Caco-2 (cell line): ENCODE results near the gene SLC12A8. TPM values are rescaled to one million over a fixed set of nuclear protein-coding genes. Genes with fewer than 3 reads are reported as not detected.

Source experiments
- BruUV-seq: library from RNA; stranded (reverse); fragments of 400-500 nt; replicated peaks from 2 replicates; lab custom pipeline; 2021; lab: Mats Ljungman, UMichigan
- CTCF ChIA-PET: fragments of 300-600 bp; sonication (Branson Sonifier 250); formaldehyde crosslinking; loops from one replicate; lab custom pipeline; 2022; ENCODE audit warnings: antibody characterized with exemption; lab: Charles Lee
- POLR2A ChIA-PET: fragments of 300-600 bp; sonication (Branson Sonifier 250); formaldehyde crosslinking; loops from one replicate; lab custom pipeline; 2022; ENCODE audit warnings: antibody characterized with exemption; lab: Charles Lee
- DNase-seq, 2 experiments: peaks; one replicate each; pipeline versions ENCODE4 v3.0.0 to v3.0.0-alpha.2; 2020 to 2022
- H3K27me3 ChIP-seq: replicated peaks from 2 replicates; pipeline ENCODE4 v1.6.0; 2011; ENCODE audit warnings: low read length; ENCODE audit not compliant: control insufficient read depth, insufficient read depth
- H3K36me3 ChIP-seq: 2 replicates; pipeline ENCODE4 v1.5.1; 2011; ENCODE audit warnings: low read length; ENCODE audit not compliant: control insufficient read depth, insufficient read depth
- H3K4me1 ChIP-seq: fragments of 250-450 bp; sonication (Bioruptor Pico); 2 replicates; pipeline ENCODE4 v1.5.1; 2020; ENCODE audit warnings: mild to moderate bottlenecking
- H3K4me3 ChIP-seq: 2 replicates; pipeline ENCODE4 v1.5.1; 2011; ENCODE audit warnings: low read depth, mild to moderate bottlenecking, control low read depth, low read length
- H3K9me3 ChIP-seq: fragments of 250-450 bp; sonication (Bioruptor Pico); 2 replicates; pipeline ENCODE4 v1.5.1; 2020; ENCODE audit warnings: mild to moderate bottlenecking, moderate library complexity
- H3K27ac Mint-ChIP-seq: one replicate; pipeline ENCODE4 v1.8.0; 2022; ENCODE audit warnings: mixed read lengths; ENCODE audit not compliant: unreplicated experiment
- H3K27me3 Mint-ChIP-seq: one replicate; pipeline ENCODE4 v1.8.0; 2022; ENCODE audit warnings: mixed read lengths; ENCODE audit not compliant: insufficient read depth, unreplicated experiment
- H3K36me3 Mint-ChIP-seq: one replicate; pipeline ENCODE4 v1.8.0; 2022; ENCODE audit warnings: mild to moderate bottlenecking, mixed read lengths; ENCODE audit not compliant: insufficient read depth, unreplicated experiment
- H3K4me1 Mint-ChIP-seq: one replicate; pipeline ENCODE4 v1.8.0; 2022; ENCODE audit warnings: low read depth, mixed read lengths; ENCODE audit not compliant: unreplicated experiment
- H3K4me3 Mint-ChIP-seq: one replicate; pipeline ENCODE4 v1.8.0; 2022; ENCODE audit warnings: mild to moderate bottlenecking, moderate library complexity, mixed read lengths; ENCODE audit not compliant: unreplicated experiment
- H3K9me3 Mint-ChIP-seq: one replicate; pipeline ENCODE4 v1.8.0; 2022; ENCODE audit warnings: mixed read lengths; ENCODE audit not compliant: unreplicated experiment
- CTCF ChIP-seq, 2 experiments: fragments of 200-600 bp in 1 of 2; IDR thresholded peaks; 1 replicate in 1 of 2; 2 replicates in 1 of 2; pipeline versions ENCODE4 v1.5.1 to v1.8.0; 2011 to 2022; ENCODE audit warnings: antibody characterized with exemption in 1 of 2, control low read depth in 1 of 2, inconsistent platforms in 1 of 2, low read depth in 1 of 2, low read length in 1 of 2, mild to moderate bottlenecking in 1 of 2, moderate library complexity in 1 of 2; ENCODE audit not compliant: insufficient read depth in 1 of 2, severe bottlenecking in 1 of 2, unreplicated experiment in 1 of 2
- intact Hi-C: fragments of 100-400 bp; cut with micrococcal nuclease; formaldehyde crosslinking; loops from one replicate; pipeline ENCODE4 v1.10.0; 2022; ENCODE audit not compliant: unreplicated experiment
- total RNA-seq: library from RNA; stranded (reverse); gene quantifications from 2 replicates; pipeline ENCODE4 v1.2.3, GENCODE V29; 2022

Gene SLC12A8
- total RNA-seq, 1 experiment from 2014 or later, result 23.3 TPM

DNA sequence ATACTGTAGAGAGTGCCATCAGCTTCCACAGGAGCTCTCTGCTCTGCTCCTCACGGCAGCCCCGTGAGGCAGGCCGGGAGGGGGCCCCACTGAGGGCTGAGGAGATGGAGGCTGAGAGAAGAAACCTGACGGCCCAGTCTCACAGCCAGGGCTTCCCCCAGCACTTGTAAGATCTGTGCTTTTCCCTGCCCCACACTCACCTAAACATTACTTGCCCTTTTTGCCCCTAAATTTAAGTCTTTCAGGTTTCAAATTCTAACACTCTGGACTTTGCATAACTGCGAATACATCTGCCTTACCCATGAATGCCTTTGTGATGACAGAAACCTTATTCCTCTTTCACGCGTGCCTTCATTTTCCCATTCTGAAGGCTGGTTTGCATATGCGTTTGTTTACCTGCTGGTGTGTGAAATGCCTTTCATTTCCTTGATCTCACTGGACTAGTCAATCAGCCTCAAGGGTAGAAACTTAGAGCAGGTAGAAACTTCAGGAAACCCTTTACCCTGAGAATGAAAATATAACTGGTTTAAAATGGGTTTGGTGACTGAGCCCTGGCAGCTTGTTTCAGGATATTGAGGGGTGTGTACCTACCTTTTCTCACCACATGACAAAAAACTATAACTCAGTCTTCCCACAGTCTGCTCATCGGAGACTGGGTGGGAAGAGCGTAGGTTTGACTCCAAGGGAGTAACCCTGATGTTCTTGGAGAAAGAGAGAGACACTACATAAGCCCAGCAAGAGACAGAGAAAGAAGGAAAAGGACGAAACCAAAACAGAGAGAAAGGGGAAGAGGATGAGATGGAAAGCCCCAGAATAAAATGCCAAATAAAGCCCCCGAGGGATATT is 20.1 kb downstream of the SLC12A8 start:
- Histone ChIP-seq H3K27me3 (no peaks in the 10 kb centered on the region), H3K9me3 (no peaks in the 10 kb centered on the region), H3K4me3 (no peak overlapping the region), H3K4me1 (no peaks in the 10 kb centered on the region), H3K36me3 (peaks cover 2% of the 10 kb centered on the region; the same call in 1 of the 2 replicates)
- no peaks in the 10 kb centered on the region for H3K27me3 Mint-ChIP-seq
- no peak for TF ChIP-seq CTCF (IDR thresholded peaks at IDR 0.05; ENCODE audit: insufficient read depth in 1 of 2, low read depth in 1 of 2, low read length in 1 of 2, severe bottlenecking in 1 of 2, unreplicated experiment in 1 of 2)
- H3K36me3 Mint-ChIP-seq, result peaks cover 7% of the 10 kb centered on the region
- no peaks in the 10 kb centered on the region for H3K9me3 Mint-ChIP-seq
- no peak overlapping the region for H3K4me3 Mint-ChIP-seq
- no peak overlapping the region for H3K27ac Mint-ChIP-seq
- ChIA-PET CTCF (no interaction called here), POLR2A (no interaction called here)
- H3K4me1 Mint-ChIP-seq, result no peaks in the 10 kb centered on the region
- no peak for DNase-seq
- BruUV-seq, result no TSS peak
- intact Hi-C loops, result no loop called here

GRCh38 chr3:125191730-125192129 is 20.8 kb downstream of the SLC12A8 start:
- no peak for DNase-seq
- no TSS peak for BruUV-seq
- H3K27ac Mint-ChIP-seq, result no peak overlapping the region
- intact Hi-C loops, result no loop called here
- no peaks in the 10 kb centered on the region for H3K27me3 ChIP-seq
- no peaks in the 10 kb centered on the region for H3K9me3 ChIP-seq
- H3K4me1 ChIP-seq, result no peaks in the 10 kb centered on the region
- ChIA-PET CTCF (interaction anchor here (0.6 kb wide), 1 partner anchor 149 kb away, joined by 5 read pairs; no protein-coding TSS in a partner anchor), POLR2A (no interaction called here)
- H3K9me3 Mint-ChIP-seq, result no peaks in the 10 kb centered on the region
- H3K36me3 ChIP-seq, result peaks cover 2% of the 10 kb centered on the region
- no peak overlapping the region for H3K4me3 ChIP-seq
- no peak overlapping the region for H3K4me3 Mint-ChIP-seq
- TF ChIP-seq CTCF (IDR thresholded peaks at IDR 0.05; ENCODE audit: insufficient read depth in 1 of 2, low read depth in 1 of 2, low read length in 1 of 2, severe bottlenecking in 1 of 2, unreplicated experiment in 1 of 2), result no peak
- H3K4me1 Mint-ChIP-seq, result no peaks in the 10 kb centered on the region
- H3K27me3 Mint-ChIP-seq, result no peaks in the 10 kb centered on the region
- H3K36me3 Mint-ChIP-seq, result peaks cover 6% of the 10 kb centered on the region

- TF ChIP-seq CTCF (IDR thresholded peaks at IDR 0.05; ENCODE audit: insufficient read depth in 1 of 2, low read depth in 1 of 2, low read length in 1 of 2, severe bottlenecking in 1 of 2, unreplicated experiment in 1 of 2), result no peak
- intact Hi-C loops, result no loop called here
- CTCF ChIA-PET, result interaction anchor here (0.6 kb wide), 1 partner anchor 149 kb away, joined by 5 read pairs; no protein-coding TSS in a partner anchor
- no peak for DNase-seq
- no peaks in the 10 kb centered on the region for H3K27me3 ChIP-seq
- peaks cover 2% of the 10 kb centered on the region for H3K36me3 ChIP-seq
- H3K4me1 ChIP-seq, result no peaks in the 10 kb centered on the region
- no peaks in the 10 kb centered on the region for H3K4me1 Mint-ChIP-seq
- no TSS peak for BruUV-seq
- no peak overlapping the region for H3K4me3 ChIP-seq
- no peaks in the 10 kb centered on the region for H3K9me3 ChIP-seq
- POLR2A ChIA-PET, result no interaction called here
- no peak overlapping the region for H3K4me3 Mint-ChIP-seq
- no peak overlapping the region for H3K27ac Mint-ChIP-seq
- H3K9me3 Mint-ChIP-seq, result no peaks in the 10 kb centered on the region
- H3K36me3 Mint-ChIP-seq, result peaks cover 11% of the 10 kb centered on the region
- no peaks in the 10 kb centered on the region for H3K27me3 Mint-ChIP-seq
Measured at GRCh38 chr3:125191256-125191655, 21.3 kb downstream of the SLC12A8 start.
